Small intestine (tissue), 7 donors: ENCODE data around the gene TMEM45A. TPM values are rescaled to one million over a fixed set of nuclear protein-coding genes. Genes with fewer than 3 reads are reported as not detected.
A peak's percentile ranks its signal among the peaks of the same experiment; 100 is the strongest.

Experiments
- DNase-seq, 2 donors: peaks; one replicate each; pipeline versions ENCODE4 v3.0.0 to v3.0.0-alpha.2; 2013
- FAIRE-seq: peaks from 2 replicates; lab custom pipeline; 2012; peaks lifted over from hg19 to GRCh38; lab: Jason Lieb, UNC
- H3K27ac ChIP-seq, 3 donors: one replicate each; pipeline ENCODE4 v1.5.1; 2013; ENCODE audit warnings: low read length in 2 of 3, mild to moderate bottlenecking in 2 of 3, control low read depth in 1 of 3, inconsistent platforms in 1 of 3, low read depth in 1 of 3, moderate library complexity in 1 of 3
- H3K27me3 ChIP-seq, 3 donors: one replicate each; pipeline ENCODE4 v1.6.1; 2013; ENCODE audit warnings: low read length in 3 of 3, inconsistent platforms in 1 of 3; ENCODE audit not compliant: control insufficient read depth in 3 of 3, insufficient read depth in 3 of 3
- H3K36me3 ChIP-seq, 3 donors: one replicate each; pipeline ENCODE4 v1.6.1; 2013; ENCODE audit warnings: low read length in 3 of 3, inconsistent platforms in 1 of 3, low read depth in 1 of 3, mild to moderate bottlenecking in 1 of 3, moderate library complexity in 1 of 3; ENCODE audit not compliant: control insufficient read depth in 3 of 3, insufficient read depth in 2 of 3
- H3K4me1 ChIP-seq, 3 donors: one replicate each; pipeline ENCODE4 v1.6.1; 2013; ENCODE audit warnings: low read length in 2 of 3, inconsistent platforms in 1 of 3, low read depth in 1 of 3, mild to moderate bottlenecking in 1 of 3, moderate library complexity in 1 of 3; ENCODE audit not compliant: control insufficient read depth in 3 of 3, insufficient read depth in 2 of 3
- H3K4me3 ChIP-seq, 3 donors: one replicate each; pipeline ENCODE4 v1.5.1; 2013; ENCODE audit warnings: low read length in 3 of 3, control low read depth in 1 of 3, inconsistent platforms in 1 of 3, low read depth in 1 of 3, mild to moderate bottlenecking in 1 of 3, moderate library complexity in 1 of 3
- H3K9me3 ChIP-seq, 2 donors: one replicate each; pipeline ENCODE4 v1.6.1; 2013; ENCODE audit warnings: low read depth in 1 of 2, low read length in 1 of 2; ENCODE audit not compliant: control insufficient read depth in 2 of 2, insufficient read depth in 1 of 2
- WGBS, 3 donors: extraction: QIAGEN DNeasy Blood & Tissue Kit; methylation state at CpG; one replicate each; pipeline ENCODE4 v1.1.7; 2013; 5-methylcytosine and 5-hydroxymethylcytosine counted together
- polyA plus RNA-seq, 4 donors: library from polyadenylated mRNA; stranded (reverse) in 3 of 4; unstranded in 1 of 4; fragments of 200-250 nt in 3 of 4; fragments of 120-200 nt in 1 of 4; gene quantifications; one replicate each; pipeline versions ENCODE4 v1.2.1 to v1.2.3, GENCODE V29; 2013
- donor health status: healthy with polysubstance abuse.
- donor health status: control.
- donor health status: control.
- donor health status: Bipolar disorder and iron deficiency.
- donor health status: healthy.

TMEM45A gene
- polyA plus RNA-seq, 4 donors: 5.1 to 7.5 (median 6.9) TPM; not detected in 1

DNA sequence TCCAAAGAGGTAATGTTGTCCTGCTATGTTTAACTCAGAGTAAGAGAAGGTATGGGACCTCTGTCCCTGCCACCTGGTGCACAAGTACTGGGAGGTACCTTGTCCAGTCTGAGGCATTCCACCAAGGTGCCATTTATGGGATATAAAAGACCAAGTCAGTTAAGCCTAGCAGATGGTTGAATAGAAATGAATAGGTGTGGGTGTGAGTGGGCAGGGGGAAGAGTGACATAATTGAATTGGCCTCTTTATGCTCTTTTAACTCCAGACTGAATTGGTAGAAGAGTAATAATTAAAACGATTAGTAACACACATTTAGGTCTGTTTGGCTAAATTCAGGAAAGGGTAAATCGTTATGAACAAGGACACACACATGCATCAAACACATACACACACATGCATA, 117.5 kb downstream of the TMEM45A start:
- Histone ChIP-seq H3K4me3 (peak overlapping the region in 2 of 3 donors; percentile 77 to 87), H3K27me3 (no peaks in the 10 kb centered on the region), H3K27ac (peak overlapping the region; percentile 89 to 96 (median 92)), H3K36me3 (no peaks in the 10 kb centered on the region), H3K4me1 (peaks cover 0 to 3% (median 0%) of the 10 kb centered on the region in 3 donors), H3K9me3 (no peaks in the 10 kb centered on the region)
- FAIRE-seq (no peak), DNase-seq (peak in 1 of 2 donors; percentile 67)
- 5 to 52% (median 35%) methylated on average over 2 of the region's 2 CpGs for WGBS, 3 donors

DNA sequence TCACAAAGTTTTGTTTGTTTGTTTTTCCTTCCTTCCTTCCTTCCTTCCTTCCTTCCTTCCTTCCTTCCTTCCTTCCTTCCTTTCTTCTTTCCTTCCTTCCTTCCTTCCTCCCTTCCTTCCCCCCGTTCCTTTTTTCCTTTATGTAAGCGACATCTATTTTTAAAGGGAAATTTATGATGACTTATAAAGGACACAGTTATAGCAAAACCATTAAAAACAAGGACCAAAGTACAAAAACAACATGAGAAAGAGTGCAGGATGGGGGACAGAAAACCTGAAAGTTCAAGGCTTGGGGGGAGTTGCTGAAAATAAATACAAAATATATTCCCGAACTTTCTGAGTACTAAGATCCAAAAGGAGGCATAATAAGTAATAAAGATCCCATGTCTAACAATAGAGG, 118.8 kb downstream of the TMEM45A start:
- 14 to 46% (median 27%) methylated on average over 3 of the region's 3 CpGs for WGBS, 3 donors
- Histone ChIP-seq H3K4me3 (peak overlapping the region in 2 of 3 donors; percentile 77 to 87), H3K9me3 (no peaks in the 10 kb centered on the region), H3K27ac (peak overlapping the region in 2 of 3 donors; percentile 80 to 92), H3K36me3 (no peaks in the 10 kb centered on the region), H3K27me3 (no peaks in the 10 kb centered on the region), H3K4me1 (peaks cover 0 to 5% (median 0%) of the 10 kb centered on the region in 3 donors)
- DNase-seq: no peak
- no peak for FAIRE-seq

DNA sequence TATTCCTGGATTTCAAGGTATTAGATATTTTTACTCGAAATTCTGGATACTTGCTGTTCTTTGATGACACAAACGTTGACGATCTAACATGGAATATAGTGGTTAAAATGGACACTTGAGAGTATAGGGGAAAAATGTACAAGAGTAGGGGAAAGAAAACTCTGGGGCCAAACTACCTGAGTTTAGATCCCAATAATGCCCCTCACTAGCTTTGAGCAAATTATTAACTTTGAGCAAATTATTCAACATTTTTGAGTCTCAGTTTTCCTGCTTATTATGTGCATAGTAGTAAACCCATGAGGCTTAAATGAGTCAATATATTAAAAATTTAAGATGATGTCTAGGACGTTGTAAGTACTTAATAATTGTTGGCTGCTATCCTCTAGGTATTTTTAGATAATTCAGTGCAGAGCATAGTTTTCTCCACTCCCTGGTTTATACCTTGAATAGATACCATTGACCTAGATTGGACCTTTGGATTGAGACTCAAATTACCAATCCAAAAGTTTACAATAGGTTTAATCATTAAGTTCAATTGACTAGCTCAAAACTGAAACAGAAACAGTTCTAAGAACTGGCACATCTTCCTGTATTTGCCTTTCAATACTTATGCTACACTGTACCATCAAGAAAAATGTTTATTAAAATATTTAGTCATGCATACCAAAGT, 121.4 kb downstream of the TMEM45A start:
- peak overlapping the region in 2 of 3 donors; percentile 45 to 50 for H3K4me3 ChIP-seq
- FAIRE-seq (peak; percentile 97), DNase-seq (peak; percentile 85 to 92)
- WGBS, 3 donors: 11 to 49% (median 31%) methylated on average over 4 of the region's 4 CpGs
- peaks cover 0 to 7% (median 0%) of the 10 kb centered on the region in 3 donors for H3K4me1 ChIP-seq
- peaks cover 0 to 2% (median 0%) of the 10 kb centered on the region in 3 donors for H3K36me3 ChIP-seq
- no peaks in the 10 kb centered on the region for H3K27me3 ChIP-seq
- H3K9me3 ChIP-seq: no peaks in the 10 kb centered on the region
- H3K27ac ChIP-seq: peak overlapping the region in 2 of 3 donors; percentile 81 to 92

DNA sequence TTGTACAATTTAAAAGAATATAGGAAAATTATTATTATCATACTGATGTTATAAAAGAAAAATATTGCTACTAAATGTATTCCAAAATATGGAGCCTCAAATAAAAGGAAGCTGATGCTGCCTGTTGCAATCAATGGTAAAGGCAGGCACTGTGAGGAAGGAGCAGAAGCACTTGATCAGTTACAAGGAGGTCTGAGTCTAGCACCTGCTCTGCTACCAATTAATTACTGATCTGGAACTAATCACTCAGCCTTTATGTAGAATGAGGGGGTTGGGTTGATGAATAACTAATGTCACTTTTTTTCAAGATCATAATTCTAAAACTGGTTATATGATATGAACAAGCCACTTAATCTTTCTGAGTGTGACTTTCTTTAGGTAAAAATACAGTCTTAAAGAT, 122.5 kb downstream of the TMEM45A start:
- Histone ChIP-seq H3K4me1 (peaks cover 0 to 7% (median 0%) of the 10 kb centered on the region in 3 donors), H3K9me3 (no peaks in the 10 kb centered on the region), H3K36me3 (peaks cover 0 to 2% (median 0%) of the 10 kb centered on the region in 3 donors), H3K4me3 (peak overlapping the region in 1 of 3 donors; percentile 14), H3K27me3 (no peaks in the 10 kb centered on the region), H3K27ac (peak overlapping the region in 1 of 3 donors; percentile 92)
- DNase-seq (peak; percentile 33 to 75), FAIRE-seq (peak; percentile 64)

DNA sequence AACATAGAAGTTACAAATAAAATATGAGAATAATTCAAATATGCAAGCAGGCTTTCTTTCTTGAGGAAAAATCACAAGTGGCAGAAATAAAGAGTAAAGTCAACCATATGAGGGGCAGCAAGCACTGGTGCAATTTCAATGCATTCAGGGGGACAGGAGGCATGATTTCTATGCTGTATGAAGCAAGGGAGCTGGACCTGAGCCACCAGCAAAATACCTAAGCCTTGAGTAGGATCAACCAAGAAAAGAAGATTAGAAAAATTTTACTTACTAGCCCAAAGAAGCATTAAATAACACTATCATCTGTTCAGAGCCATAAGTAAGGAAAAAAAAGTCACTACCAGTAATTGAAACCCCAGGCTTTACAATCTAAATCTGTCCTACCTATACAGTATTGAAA, 123.3 kb downstream of the TMEM45A start:
- Histone ChIP-seq H3K4me1 (peaks cover 0 to 7% (median 0%) of the 10 kb centered on the region in 3 donors), H3K9me3 (no peaks in the 10 kb centered on the region), H3K36me3 (peaks cover 0 to 2% (median 0%) of the 10 kb centered on the region in 3 donors), H3K4me3 (no peak overlapping the region), H3K27ac (peak overlapping the region in 1 of 3 donors; percentile 92), H3K27me3 (no peaks in the 10 kb centered on the region)
- FAIRE-seq (no peak), DNase-seq (no peak)

DNA sequence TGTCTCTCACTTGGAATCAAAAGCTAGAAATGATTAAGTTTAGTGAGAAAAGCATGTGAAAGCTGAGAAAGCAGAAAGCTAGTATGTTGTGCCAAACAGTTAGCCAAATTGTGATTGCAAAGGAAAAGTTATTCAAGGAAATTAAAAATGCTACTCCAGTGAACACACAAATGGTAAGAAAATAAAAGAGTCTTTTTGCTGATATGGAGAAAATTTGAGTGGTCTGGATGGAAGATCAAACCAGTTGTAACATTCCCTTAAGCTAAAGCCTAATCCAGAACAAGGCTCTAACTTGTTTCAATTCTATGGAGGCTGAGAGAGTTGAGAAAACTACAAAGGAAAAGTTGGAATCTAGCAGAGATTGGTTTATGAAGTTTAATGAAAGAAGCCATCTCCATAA, 128.8 kb downstream of the TMEM45A start:
- H3K4me1 ChIP-seq: peaks cover 0 to 4% (median 0%) of the 10 kb centered on the region in 3 donors
- peaks cover 0 to 2% of the 10 kb centered on the region in 2 donors for H3K9me3 ChIP-seq
- H3K27ac ChIP-seq: no peak overlapping the region
- no peaks in the 10 kb centered on the region for H3K27me3 ChIP-seq
- peaks cover 0 to 5% (median 0%) of the 10 kb centered on the region in 3 donors for H3K36me3 ChIP-seq
- no peak overlapping the region for H3K4me3 ChIP-seq
- FAIRE-seq (no peak), DNase-seq (no peak)

Other genes starting within 250 kb of the TMEM45A start
- 10 to 100 TPM; 17.9 to 40.9 (median 36.0) TPM for gene TBC1D23, start 231.6 kb upstream of the TMEM45A start, polyA plus RNA-seq
- 100 to 1,000 TPM in 1 of 4 donors, 10 to 100 TPM in 2, 1 to 10 TPM in 1; 7.0 to 102 (median 16.1) TPM for gene NIT2, start 157.9 kb upstream of the TMEM45A start, polyA plus RNA-seq
- 10 to 100 TPM; 16.2 to 72.0 (median 26.0) TPM for gene TOMM70, start 91.5 kb upstream of the TMEM45A start, polyA plus RNA-seq
- 1 to 10 TPM in 2 of 4 donors, not detected in 2; 1.8 to 2.5 TPM for gene LNP1, start 91.1 kb upstream of the TMEM45A start, polyA plus RNA-seq
- 10 to 100 TPM; 25.9 to 90.1 (median 48.2) TPM for gene ADGRG7, start 117.0 kb downstream of the TMEM45A start, polyA plus RNA-seq
- gene TFG, start 216.9 kb downstream of the TMEM45A start, polyA plus RNA-seq: 100 to 1,000 TPM in 3 of 4 donors, 10 to 100 TPM in 1; 89.7 to 196 (median 138) TPM